ENCODE data around the gene BCAS3.
"Not testable (repeated sequence)": the region's sequence is repeated elsewhere in the genome, so short reads cannot be mapped to it uniquely, and the experiment has no call there.

BCAS3 gene

DNA sequence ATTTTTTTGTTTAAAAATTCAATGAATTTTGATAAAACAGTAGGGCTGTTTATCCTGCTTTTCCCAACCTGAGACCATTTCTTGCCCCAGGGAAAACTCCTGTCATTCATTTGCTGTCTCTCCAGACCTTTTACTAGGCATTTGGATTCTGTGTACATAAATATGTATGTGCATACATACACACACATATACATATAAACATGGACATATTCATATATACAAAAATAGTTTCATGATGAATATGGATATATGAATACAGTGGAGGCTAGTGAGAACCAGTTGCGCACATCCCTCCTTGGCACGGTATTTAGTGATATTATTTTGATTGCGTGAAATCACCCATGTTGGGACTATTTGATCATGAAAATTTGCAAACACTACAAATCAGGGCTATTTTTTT is 269.9 kb downstream of the BCAS3 start:
- DNase-seq = no peak

- no peak for DNase-seq
These were observed 275.1 kb downstream of the BCAS3 start for GRCh38 chr17:60952747-60953146.

- DNase-seq = no peak
These were observed 281.4 kb downstream of the BCAS3 start for GRCh38 chr17:60959011-60959410.

DNA sequence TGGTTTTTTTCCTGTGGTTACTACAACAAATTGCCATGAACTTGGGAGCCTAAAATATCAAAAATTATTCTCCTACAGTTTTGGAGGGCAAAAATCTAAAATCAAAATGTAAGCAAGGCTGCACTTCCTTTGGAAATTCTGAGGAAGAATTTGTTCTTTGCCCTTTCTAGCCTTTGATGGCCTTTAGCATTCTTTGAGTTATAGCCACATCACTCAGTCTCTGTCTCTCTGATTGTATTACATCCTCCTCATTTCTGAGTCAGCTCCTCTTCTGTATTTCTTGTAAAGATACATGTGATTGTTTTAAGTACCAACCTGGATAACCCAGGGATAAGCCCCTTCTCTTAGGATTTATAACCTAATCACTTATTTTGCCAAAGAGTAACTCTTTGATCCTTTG is 282.0 kb downstream of the BCAS3 start:
- no peak for DNase-seq

- no peak for DNase-seq
These were observed 282.9 kb downstream of the BCAS3 start for GRCh38 chr17:60960398-60961065.

DNA sequence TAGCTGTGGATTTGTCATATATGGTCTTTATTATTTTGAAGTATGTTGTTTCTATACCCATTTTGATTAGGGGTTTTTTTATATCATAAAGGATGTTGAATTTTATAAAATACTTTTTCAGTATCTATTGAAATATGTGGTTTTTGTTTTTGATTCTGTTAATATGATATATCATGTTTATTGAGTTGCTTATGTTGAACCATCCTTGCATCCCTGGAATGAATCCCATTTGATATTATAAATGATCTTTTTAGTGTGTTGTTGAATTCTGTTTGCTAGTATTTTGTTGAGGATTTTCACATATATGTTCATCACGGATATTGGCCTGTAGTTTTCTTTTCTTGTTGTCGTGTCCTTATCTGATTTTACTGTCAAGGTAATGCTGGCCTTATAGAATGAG is 286.5 kb downstream of the BCAS3 start:
- no peak for DNase-seq

GRCh38 chr17:60968266-60968665 is 290.6 kb downstream of the BCAS3 start:
- DNase-seq = no peak

GRCh38 chr17:60969500-60970037 is 291.9 kb downstream of the BCAS3 start:
- no peak for DNase-seq

DNA sequence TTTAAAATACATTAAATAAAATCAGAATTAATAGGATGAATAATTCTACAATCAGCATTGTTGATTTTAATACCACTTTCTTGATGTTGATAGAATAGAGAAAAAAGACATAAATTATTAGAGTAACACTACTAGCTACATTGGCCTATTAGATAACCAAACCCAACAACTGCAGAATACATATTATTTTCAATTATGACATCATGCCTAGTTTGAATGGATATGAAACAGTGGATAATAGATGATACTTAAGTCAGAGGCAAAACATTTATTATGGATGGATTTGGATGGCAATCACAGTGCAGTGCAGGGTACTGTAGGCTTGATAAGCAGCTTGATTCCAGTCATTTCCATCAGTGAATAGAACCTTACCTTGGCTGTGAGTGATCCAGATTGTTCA is 293.1 kb downstream of the BCAS3 start:
- no peak for DNase-seq

DNA sequence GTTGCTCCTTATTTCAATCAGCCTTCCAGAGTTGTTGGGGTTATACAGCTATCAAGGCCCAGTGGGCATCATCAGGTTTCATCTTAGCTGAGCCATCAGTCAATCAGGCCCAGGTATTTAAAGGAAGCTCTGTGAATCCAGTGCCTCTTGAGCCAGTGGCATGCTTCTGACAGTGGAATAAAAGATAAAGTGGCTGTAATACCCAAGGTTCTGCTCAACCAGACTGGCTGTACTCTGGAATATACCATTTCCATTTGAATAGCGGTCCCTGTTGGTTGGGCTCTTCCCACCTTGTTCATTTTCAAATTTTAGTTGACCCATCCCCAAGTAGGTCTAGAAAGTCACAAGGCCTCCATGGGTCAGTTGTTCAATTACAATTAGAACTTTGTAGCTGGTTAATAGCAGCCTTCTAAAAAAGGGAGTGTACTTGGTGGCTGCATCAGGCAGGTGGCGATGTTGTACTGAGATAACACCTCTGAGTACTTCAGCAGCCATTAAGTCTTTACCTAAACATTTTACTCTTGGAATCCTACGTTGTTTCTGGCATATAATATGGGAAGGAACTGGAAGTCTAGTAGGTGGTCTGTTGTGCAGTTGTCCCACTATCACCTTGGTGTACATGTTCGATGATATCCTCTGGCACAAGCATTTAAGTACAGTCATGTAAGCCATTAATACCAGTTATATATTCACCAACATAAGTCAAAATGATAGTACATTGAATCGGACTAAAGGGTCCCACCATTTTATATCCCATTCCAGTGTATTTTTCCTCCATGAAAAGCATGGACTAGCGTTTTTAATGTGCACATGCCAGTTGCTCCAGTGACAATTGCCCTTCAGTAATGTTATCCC is 294.1 kb downstream of the BCAS3 start:
- peak; percentile 15 for DNase-seq

DNA sequence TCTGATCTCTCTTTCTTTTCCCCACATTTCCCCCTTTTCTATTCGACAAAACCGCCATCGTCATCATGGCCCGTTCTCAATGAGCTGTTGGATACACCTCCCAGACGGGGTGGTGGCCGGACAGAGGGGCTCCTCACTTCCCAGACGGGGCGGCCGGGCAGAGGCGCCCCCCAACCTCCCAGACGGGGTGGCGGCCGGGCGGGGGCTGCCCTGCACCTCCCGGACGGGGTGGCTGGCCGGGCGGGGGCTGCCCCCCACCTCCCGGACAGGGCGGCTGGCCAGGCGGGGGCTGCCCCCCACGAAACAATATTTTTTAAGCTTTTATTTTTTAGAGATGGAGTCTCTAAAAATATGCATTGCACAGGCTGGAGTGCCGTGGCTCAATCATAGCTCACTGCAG is 299.2 kb downstream of the BCAS3 start:
- DNase-seq = not testable (repeated sequence)

GRCh38 chr17:60989379-60989778 is 311.7 kb downstream of the BCAS3 start:
- DNase-seq = no peak

GRCh38 chr17:60989846-60990245 is 312.2 kb downstream of the BCAS3 start:
- no peak for DNase-seq

DNA sequence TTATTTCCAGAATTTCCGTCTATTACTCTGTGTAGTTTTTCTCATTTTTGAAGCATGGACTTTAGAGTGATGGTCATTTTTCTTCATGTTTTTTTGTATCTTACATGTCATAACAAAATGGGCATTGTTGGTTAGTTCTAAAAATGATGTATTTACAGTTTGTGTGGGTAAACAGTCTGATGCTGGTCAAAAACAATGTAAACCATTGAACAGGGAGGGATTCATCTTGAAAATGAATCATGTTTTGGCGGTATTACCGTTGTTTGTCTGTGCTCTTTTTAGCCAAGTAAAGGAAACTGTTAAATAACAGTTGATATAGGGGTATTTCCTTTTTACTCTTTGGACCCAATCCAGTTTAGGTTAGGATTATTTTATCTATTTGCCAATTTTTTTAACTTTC is 315.8 kb downstream of the BCAS3 start:
- no peak for DNase-seq

DNA sequence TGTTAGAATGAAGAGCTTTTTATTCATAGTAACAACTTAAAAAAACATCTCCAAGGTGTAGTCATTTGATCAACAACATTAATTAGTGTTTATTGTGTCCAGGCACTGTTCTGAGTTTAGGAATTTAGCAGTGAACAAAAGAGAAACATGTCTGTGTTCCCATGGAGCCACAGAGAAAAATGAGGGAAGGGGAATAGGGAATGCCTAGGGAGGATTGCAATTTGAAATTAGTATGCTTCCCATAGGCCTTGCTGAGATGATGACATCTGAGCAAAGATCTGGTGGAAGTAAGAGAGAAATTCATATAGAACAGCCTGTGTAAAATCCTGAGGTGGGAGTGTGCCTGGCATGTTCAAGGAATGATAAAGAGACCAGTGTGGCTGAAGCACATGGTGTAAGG is 318.0 kb downstream of the BCAS3 start:
- DNase-seq = no peak

- DNase-seq = no peak
These were observed 323.3 kb downstream of the BCAS3 start for GRCh38 chr17:61000911-61001310.

- no peak for DNase-seq
These were observed 324.7 kb downstream of the BCAS3 start for GRCh38 chr17:61002316-61002736.

GRCh38 chr17:61005358-61005757 is 327.7 kb downstream of the BCAS3 start:
- no peak for DNase-seq

- not testable (repeated sequence) for DNase-seq
These were observed 328.3 kb downstream of the BCAS3 start for GRCh38 chr17:61005958-61006357.

DNA sequence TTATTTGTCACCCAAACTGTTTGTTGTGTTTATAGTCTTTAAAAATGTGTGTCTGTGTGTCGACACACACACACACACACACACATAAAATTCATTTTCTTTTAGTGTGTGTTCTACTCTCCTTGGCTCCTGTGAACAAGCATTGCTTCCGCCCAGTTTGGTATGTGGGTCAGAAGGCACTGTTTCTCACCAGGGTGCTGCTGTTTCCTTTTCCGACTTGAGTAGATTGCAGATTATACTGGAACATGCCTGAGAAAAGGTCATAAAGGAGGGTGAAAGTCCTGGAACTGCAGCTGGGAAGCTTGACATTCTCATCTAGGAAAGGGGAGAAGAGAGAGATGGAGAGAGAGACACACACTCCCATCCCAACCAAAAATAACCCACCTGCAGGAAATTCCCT is 330.3 kb downstream of the BCAS3 start:
- no peak for DNase-seq

DNA sequence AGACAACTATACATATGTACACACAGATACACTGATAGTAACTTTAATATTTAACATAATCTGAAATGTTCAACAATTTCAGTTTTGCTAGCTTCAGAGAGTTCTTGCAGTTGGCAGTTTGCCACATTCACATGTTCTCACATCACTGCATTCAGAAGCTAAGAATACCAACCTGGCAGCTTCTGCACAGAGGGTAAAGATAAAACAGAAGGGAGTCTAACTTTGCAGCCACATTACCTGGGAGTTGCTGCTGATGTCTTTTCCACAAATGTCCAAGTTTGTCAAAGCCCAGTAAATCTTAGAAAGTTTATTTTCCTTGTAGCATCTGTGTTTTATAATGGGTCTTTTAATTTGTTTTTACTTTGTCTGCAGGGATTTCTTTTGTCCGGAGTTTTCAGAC is 332.0 kb downstream of the BCAS3 start:
- DNase-seq = no peak

- DNase-seq = no peak
These were observed 333.1 kb downstream of the BCAS3 start for GRCh38 chr17:61010661-61011170.

DNA sequence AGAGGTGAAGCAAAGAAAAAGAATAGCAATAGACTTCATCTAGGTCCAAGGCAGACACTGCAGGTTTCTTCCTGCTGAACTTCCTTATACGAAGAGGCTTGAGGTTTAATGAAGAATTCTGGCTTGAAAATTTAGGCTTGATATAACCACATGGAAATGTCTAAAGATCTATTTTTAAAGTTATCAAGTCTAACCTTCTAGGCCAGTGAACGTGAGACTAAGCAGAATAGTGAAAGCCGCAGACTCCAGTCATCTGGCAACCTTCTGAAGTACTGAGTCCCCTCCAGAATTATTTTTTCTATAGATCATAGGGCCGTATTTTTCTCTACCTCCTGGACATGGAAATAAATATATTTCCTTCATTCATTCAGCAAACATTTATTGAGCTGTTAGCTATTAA is 333.6 kb downstream of the BCAS3 start:
- DNase-seq = no peak

DNA sequence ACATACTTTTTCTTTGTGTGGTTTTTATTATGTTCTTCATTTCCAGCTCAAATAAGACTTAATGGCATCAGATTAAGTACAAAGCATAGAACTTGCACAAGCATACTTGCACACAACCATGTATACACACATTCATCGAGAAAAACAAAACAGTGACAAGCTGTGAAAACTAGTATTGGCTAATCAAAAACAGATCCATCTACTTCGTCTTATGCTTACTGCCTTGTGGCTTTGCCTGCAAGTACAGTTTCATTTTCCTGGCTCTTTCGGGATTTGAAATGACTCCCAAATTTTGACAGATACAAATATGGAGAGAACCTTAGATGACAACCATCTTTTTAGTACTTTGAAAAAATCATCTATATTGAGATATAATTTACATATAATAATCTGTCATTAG is 338.3 kb downstream of the BCAS3 start:
- DNase-seq = no peak
